A549 (cell line): ENCODE data around the gene EHD2.

ENCODE experiments used
- EHF ChIP-seq: fragments of 250-450 bp; sonication (Bioruptor Pico); IDR thresholded peaks from 2 replicates; pipeline ENCODE4 v1.5.0; 2020; ENCODE audit warnings: mild to moderate bottlenecking
- EP300 ChIP-seq, 2 experiments: fragments of >200 bp; sonication (Bioruptor Twin); formaldehyde crosslinking; IDR thresholded peaks; 2 replicates in 1 of 2; 3 replicates in 1 of 2; pipeline ENCODE4 v1.6.1; 2016 to 2017
- HOXB5 ChIP-seq: fragments of 250-450 bp; sonication (Bioruptor Pico); IDR thresholded peaks from 2 replicates; pipeline ENCODE4 v1.5.0; 2020; ENCODE audit warnings: mild to moderate bottlenecking, moderate library complexity
- JUN ChIP-seq, 2 experiments: fragments of >200 bp; sonication (Bioruptor Twin); formaldehyde crosslinking; IDR thresholded peaks; 2 replicates in 1 of 2; 3 replicates in 1 of 2; pipeline ENCODE4 v1.6.1; 2016 to 2017
- KDM1A ChIP-seq: fragments of 200-600 bp; sonication (generic); IDR thresholded peaks from 2 replicates; pipeline ENCODE4 v1.6.1; 2016; ENCODE audit warnings: low read depth, mild to moderate bottlenecking
- MYC ChIP-seq: IDR thresholded peaks from 2 replicates; pipeline ENCODE4 v1.6.1; 2012; ENCODE audit warnings: mild to moderate bottlenecking, inconsistent platforms, low read length, improper control_type of control experiment, borderline replicate concordance
- NR3C1 ChIP-seq: fragments of >200 bp; sonication (Bioruptor Twin); formaldehyde crosslinking; IDR thresholded peaks from 3 replicates; pipeline ENCODE4 v1.6.1; 2017
- POLR2A ChIP-seq: IDR thresholded peaks from 2 replicates; pipeline ENCODE4 v1.6.1; 2012; ENCODE audit warnings: mild to moderate bottlenecking, low read length
- RAD21 ChIP-seq, 2 experiments: fragments of >200 bp in 1 of 2; sonication (Bioruptor Twin) in 1 of 2; formaldehyde crosslinking in 1 of 2; IDR thresholded peaks in 1 of 2; conservative IDR thresholded peaks in 1 of 2; 2 replicates in 1 of 2; 3 replicates in 1 of 2; pipeline ENCODE4 v1.6.1; 2012 to 2018; ENCODE audit warnings: inconsistent platforms in 1 of 2
- RCOR1 ChIP-seq: fragments of 150-350 bp; IDR thresholded peaks from 2 replicates; pipeline ENCODE4 v1.6.1; 2014; ENCODE audit warnings: antibody characterized with exemption, low read length, low read depth
- REST ChIP-seq: fragments of 200-600 bp; sonication (generic); IDR thresholded peaks from 2 replicates; pipeline ENCODE4 v1.6.1; 2016; ENCODE audit warnings: antibody characterized with exemption, mild to moderate bottlenecking, moderate library complexity
- SMC3 ChIP-seq: fragments of >200 bp; sonication (Bioruptor Twin); formaldehyde crosslinking; IDR thresholded peaks from 3 replicates; pipeline ENCODE4 v1.6.1; 2018; ENCODE audit warnings: inconsistent platforms
- TF ChIP-seq, protein P1 (sequence below): fragments of >200 bp; sonication (Bioruptor Twin); formaldehyde crosslinking; IDR thresholded peaks from 3 replicates; pipeline ENCODE4 v1.5.1; 2016
- TF ChIP-seq, protein P2 (sequence below): IDR thresholded peaks from 2 replicates; pipeline ENCODE4 v1.6.1; 2012

GRCh38 chr19:47761566-47761965 is 48.3 kb downstream of the EHD2 start:
- TF ChIP-seq, protein P1, sequence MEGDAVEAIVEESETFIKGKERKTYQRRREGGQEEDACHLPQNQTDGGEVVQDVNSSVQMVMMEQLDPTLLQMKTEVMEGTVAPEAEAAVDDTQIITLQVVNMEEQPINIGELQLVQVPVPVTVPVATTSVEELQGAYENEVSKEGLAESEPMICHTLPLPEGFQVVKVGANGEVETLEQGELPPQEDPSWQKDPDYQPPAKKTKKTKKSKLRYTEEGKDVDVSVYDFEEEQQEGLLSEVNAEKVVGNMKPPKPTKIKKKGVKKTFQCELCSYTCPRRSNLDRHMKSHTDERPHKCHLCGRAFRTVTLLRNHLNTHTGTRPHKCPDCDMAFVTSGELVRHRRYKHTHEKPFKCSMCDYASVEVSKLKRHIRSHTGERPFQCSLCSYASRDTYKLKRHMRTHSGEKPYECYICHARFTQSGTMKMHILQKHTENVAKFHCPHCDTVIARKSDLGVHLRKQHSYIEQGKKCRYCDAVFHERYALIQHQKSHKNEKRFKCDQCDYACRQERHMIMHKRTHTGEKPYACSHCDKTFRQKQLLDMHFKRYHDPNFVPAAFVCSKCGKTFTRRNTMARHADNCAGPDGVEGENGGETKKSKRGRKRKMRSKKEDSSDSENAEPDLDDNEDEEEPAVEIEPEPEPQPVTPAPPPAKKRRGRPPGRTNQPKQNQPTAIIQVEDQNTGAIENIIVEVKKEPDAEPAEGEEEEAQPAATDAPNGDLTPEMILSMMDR, result no peak
- TF ChIP-seq SMC3 (no peak), NR3C1 (no peak), KDM1A (no peak), JUN (IDR thresholded peaks at IDR 0.05) (no peak; a peak in 1 of 5 replicates), RCOR1 (no peak), POLR2A (no peak), MYC (no peak), REST (no peak), EHF (no peak), RAD21 (conservative IDR thresholded peaks at IDR 0.05 in 1 of 2, IDR thresholded peaks at IDR 0.05 in 1 of 2) (no peak), EP300 (IDR thresholded peaks at IDR 0.05) (no peak), HOXB5 (CRISPR knock-in tag) (no peak)
- TF ChIP-seq, protein P2, sequence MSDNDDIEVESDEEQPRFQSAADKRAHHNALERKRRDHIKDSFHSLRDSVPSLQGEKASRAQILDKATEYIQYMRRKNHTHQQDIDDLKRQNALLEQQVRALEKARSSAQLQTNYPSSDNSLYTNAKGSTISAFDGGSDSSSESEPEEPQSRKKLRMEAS, result no peak
